AG20443 (cell line): Measurements from ENCODE around the gene HJV.
A peak's percentile ranks its signal among the peaks of the same experiment; 100 is the strongest.
"Not testable (repeated sequence)": the region's sequence is repeated elsewhere in the genome, so short reads cannot be mapped to it uniquely, and the experiment has no call there.

Experiments used
- DNase-seq: peaks from one replicate; pipeline ENCODE4 v3.0.0; 2012; ENCODE audit warnings: low spot score, mixed read lengths

HJV gene, protein sequence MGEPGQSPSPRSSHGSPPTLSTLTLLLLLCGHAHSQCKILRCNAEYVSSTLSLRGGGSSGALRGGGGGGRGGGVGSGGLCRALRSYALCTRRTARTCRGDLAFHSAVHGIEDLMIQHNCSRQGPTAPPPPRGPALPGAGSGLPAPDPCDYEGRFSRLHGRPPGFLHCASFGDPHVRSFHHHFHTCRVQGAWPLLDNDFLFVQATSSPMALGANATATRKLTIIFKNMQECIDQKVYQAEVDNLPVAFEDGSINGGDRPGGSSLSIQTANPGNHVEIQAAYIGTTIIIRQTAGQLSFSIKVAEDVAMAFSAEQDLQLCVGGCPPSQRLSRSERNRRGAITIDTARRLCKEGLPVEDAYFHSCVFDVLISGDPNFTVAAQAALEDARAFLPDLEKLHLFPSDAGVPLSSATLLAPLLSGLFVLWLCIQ

GRCh38 chr1:146021622-146022402 lies at the start of gene HJV:
Gene HJV, minus strand, starts transcription at chr1:146021735. Its CDS starts 1,504 bp downstream, at chr1:146020231.
- no peak for DNase-seq

GRCh38 chr1:146059148-146059547 lies 37.6 kb upstream of the HJV start:
- not testable (repeated sequence) for DNase-seq

- peak; percentile 69 for DNase-seq
These were observed 30.5 kb upstream of the HJV start for GRCh38 chr1:146051852-146052676.

DNA sequence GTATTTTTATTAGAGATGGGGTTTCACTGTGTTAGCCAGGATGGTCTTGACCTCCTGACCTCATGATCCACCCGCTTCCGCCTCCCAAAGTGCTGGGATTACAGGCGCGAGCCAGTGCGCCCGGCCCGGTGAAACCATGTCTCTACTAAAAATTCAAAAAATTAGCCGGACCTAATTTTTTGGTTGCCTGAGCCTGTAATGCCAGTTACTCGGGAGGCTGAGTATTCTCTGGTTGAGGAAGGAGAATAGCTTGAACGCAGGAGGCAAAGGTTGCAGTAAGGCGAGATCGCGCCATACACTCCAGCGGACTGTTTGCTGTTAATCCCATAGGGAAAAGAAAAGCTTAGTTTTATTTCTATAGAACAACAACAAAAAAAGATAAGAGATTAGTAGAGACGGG lies 29.9 kb upstream of the HJV start:
- no peak for DNase-seq

DNA sequence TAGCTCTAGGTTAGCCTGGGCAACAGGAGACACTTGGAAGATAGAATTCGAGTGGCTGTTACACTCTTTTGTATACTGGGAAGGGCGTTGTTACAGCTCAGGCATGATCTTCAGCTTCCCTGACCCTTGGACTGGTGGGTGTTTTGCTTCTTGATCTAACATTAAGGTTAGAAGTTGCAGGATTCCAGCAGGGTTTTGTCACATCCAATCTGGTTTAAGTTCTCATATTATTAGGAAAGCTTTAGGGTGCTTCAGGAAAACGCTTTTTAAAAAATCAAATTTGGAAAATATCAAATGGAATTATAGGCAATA lies 29.1 kb upstream of the HJV start:
- DNase-seq, result not testable (repeated sequence)

GRCh38 chr1:146049866-146050651 lies 28.5 kb upstream of the HJV start:
- not testable (repeated sequence) for DNase-seq

- DNase-seq, result no peak
These were observed 27.9 kb upstream of the HJV start for GRCh38 chr1:146049436-146049835.

- peak; percentile 51 for DNase-seq
These were observed 27.1 kb upstream of the HJV start for GRCh38 chr1:146048514-146049115.

- no peak for DNase-seq
These were observed 25.1 kb upstream of the HJV start for GRCh38 chr1:146046664-146047063.

- DNase-seq, result no peak
These were observed 18.3 kb upstream of the HJV start for GRCh38 chr1:146039844-146040194.

DNA sequence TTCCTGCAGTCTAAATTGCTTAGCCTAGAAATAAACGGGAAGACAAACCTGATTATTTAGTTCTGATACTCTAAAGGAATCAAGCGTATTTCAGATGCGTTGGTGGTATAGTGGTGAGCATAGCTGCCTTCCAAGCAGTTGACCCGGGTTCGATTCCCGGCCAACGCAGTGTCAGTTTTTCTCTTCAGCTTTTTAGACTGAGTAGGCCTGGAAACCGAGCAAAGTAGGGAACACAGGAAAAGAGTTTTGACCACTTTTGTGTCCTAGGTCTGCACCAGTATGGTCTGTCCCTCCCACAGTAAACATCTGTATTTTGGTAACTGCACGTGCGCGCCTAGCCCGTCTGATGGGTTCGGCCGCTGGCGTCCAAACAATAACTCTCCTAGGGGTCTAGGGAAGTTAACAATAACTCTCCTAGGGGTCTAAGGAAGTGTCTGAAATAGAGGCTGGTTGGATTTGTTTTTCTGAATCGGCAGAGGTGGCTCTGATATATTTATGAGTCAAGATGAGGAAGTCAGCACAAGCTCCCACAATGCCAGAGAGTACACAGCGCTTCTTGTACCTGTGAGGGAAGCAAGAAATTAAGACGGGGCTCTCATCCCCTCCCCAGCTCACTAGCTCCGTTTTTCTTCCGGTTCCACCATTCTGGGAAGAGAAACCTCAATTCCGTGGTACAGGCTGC lies 15.6 kb upstream of the HJV start:
- peak; percentile 51 for DNase-seq

GRCh38 chr1:146036241-146036964 lies 14.9 kb upstream of the HJV start:
- no peak for DNase-seq

DNA sequence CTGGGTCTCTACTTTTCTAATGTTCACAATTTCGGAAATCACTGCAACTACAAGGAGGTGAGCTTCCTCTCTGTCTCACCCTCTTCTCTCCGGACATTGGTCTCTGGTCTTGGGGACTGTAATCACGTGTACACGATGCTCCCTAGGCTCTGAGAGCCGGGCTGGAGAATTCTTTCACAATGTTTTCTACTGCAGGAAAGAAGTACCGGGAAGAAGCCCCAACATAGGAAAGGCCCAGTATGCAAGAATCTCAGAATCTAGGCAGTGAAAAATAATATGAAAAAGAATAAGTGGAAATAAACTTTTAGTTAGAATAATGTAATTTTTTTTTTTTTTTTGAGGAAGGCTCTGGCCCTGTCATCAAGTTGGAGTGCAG lies 13.5 kb upstream of the HJV start:
- DNase-seq, result no peak

DNA sequence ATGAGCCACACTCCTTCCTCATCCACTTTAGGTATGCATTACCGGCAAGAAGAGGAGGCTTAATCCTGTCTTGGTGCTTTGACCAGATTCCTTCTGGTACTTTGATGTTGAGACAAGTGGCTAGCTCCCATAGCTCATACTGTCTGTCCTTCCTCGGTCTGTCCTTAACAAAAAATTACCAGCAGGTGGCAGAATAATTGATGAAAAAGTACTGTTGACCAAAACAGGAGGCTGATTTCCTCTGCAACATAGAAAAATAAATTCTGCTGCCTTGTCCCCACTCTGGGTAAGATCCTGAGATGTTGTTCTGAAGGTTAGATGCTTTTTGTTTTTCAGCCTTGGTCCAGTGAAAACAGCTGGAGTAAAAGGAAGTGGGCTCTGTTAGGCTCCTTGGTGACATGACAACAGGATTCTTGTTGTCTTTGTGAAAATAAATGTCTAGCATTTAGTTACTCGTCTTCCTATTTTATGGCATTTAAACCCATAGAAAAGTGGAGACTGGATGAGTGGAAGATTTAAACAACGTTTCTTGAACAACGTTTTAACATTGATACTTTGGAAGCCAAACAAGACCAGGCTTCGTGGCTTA lies 11.2 kb upstream of the HJV start:
- DNase-seq, result peak; percentile 41

DNA sequence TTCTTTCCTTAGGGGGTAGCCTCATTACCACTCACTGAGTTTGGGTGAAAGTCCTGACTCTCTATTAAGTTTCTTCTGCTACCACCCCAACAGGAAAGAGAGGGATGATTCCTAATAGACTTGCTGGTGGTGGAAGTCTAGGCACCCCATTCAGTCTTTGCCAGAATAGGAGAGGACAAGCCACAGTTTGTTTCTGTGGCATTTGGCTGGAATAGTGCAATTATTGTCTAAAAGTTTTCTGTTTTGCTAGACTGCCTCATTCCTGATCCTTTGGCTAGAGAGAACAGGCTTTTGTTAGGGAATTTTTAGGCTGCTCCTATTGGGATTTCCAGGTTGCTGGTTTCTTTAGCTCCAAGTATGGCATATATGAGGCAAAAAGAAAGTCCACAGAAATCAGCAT lies 9.9 kb upstream of the HJV start:
- no peak for DNase-seq

GRCh38 chr1:146029117-146029516 lies 7.6 kb upstream of the HJV start:
- DNase-seq, result no peak

GRCh38 chr1:146026650-146027049 lies 5.1 kb upstream of the HJV start:
- not testable (repeated sequence) for DNase-seq

GRCh38 chr1:146025787-146026495 lies 4.4 kb upstream of the HJV start:
- not testable (repeated sequence) for DNase-seq
